SK-N-SH treated with all-trans-retinoic acid at 6 μM for 48 hours (cell line): ENCODE results near the gene XPNPEP2.

Experiments
- ATAC-seq: fragments of 200-7000 bp; cut with Tn5 transposase; 3 replicates; pipeline ENCODE4 v1.9.1; 2020; ENCODE audit warnings: mild to moderate bottlenecking, moderate library complexity
- BACH2 ChIP-seq: fragments of 250-450 bp; sonication (Bioruptor Pico); IDR thresholded peaks from 2 replicates; pipeline ENCODE4 v1.9.0; 2021; ENCODE audit warnings: mild to moderate bottlenecking, borderline replicate concordance
- CREB5 ChIP-seq: fragments of 250-450 bp; sonication (Bioruptor Pico); IDR thresholded peaks from 2 replicates; pipeline ENCODE4 v1.5.1; 2020; ENCODE audit warnings: low read depth, mild to moderate bottlenecking, moderate library complexity
- CSDC2 ChIP-seq: fragments of 250-450 bp; sonication (Bioruptor Pico); IDR thresholded peaks from 2 replicates; pipeline ENCODE4 v1.5.0; 2020; ENCODE audit warnings: mild to moderate bottlenecking, moderate library complexity
- CSRNP3 ChIP-seq: fragments of 250-450 bp; sonication (Bioruptor Pico); IDR thresholded peaks from 2 replicates; pipeline ENCODE4 v1.5.1; 2021; ENCODE audit warnings: mild to moderate bottlenecking, moderate library complexity
- ESRRG ChIP-seq: fragments of 250-450 bp; sonication (Bioruptor Pico); IDR thresholded peaks from 2 replicates; pipeline ENCODE4 v1.6.1; 2021; ENCODE audit warnings: mild to moderate bottlenecking
- GLIS3 ChIP-seq: fragments of 250-450 bp; sonication (Bioruptor Pico); IDR thresholded peaks from 2 replicates; pipeline ENCODE4 v1.5.0; 2020; ENCODE audit warnings: mild to moderate bottlenecking, moderate library complexity
- ISL1 ChIP-seq: fragments of 250-450 bp; sonication (Bioruptor Pico); IDR thresholded peaks from 2 replicates; pipeline ENCODE4 v2.1.2; 2022; ENCODE audit warnings: mild to moderate bottlenecking, moderate library complexity
- OSR1 ChIP-seq: fragments of 250-450 bp; sonication (Bioruptor Pico); IDR thresholded peaks from 2 replicates; pipeline ENCODE4 v1.8.0; 2022; ENCODE audit warnings: moderate library complexity, mild to moderate bottlenecking, inconsistent platforms
- POU6F1 ChIP-seq: fragments of 250-450 bp; sonication (Bioruptor Pico); IDR thresholded peaks from 2 replicates; pipeline ENCODE4 v1.8.0; 2021; ENCODE audit warnings: low read depth, mild to moderate bottlenecking, moderate library complexity, borderline replicate concordance
- PPARA ChIP-seq: fragments of 250-450 bp; sonication (Bioruptor Pico); IDR thresholded peaks from 2 replicates; pipeline ENCODE4 v1.5.0; 2020; ENCODE audit warnings: mild to moderate bottlenecking, borderline replicate concordance
- RARB ChIP-seq: fragments of 250-450 bp; sonication (Bioruptor Pico); IDR thresholded peaks from 2 replicates; pipeline ENCODE4 v1.8.0; 2021; ENCODE audit warnings: mild to moderate bottlenecking, moderate library complexity
- SNAI2 ChIP-seq: fragments of 250-450 bp; sonication (Bioruptor Pico); IDR thresholded peaks from 2 replicates; pipeline ENCODE4 v1.5.0; 2020; ENCODE audit warnings: mild to moderate bottlenecking, moderate library complexity
- TCF4 ChIP-seq: fragments of 250-450 bp; sonication (Bioruptor Pico); IDR thresholded peaks from 2 replicates; pipeline ENCODE4 v1.8.0; 2021; ENCODE audit warnings: mild to moderate bottlenecking, moderate library complexity, borderline replicate concordance
- TOX ChIP-seq: fragments of 250-450 bp; sonication (Bioruptor Pico); IDR thresholded peaks from 2 replicates; pipeline ENCODE4 v1.8.0; 2021; ENCODE audit warnings: mild to moderate bottlenecking, moderate library complexity, borderline replicate concordance
- TSHZ2 ChIP-seq: fragments of 250-450 bp; sonication (Bioruptor Pico); IDR thresholded peaks from 2 replicates; pipeline ENCODE4 v1.5.0; 2020; ENCODE audit warnings: mild to moderate bottlenecking, moderate library complexity
- ZC3H10 ChIP-seq: fragments of 250-450 bp; sonication (Bioruptor Pico); IDR thresholded peaks from 2 replicates; pipeline ENCODE4 v1.5.1; 2021; ENCODE audit warnings: mild to moderate bottlenecking, moderate library complexity
- ZFP3 ChIP-seq: fragments of 250-450 bp; sonication (Bioruptor Pico); IDR thresholded peaks from 2 replicates; pipeline ENCODE4 v1.5.0; 2020; ENCODE audit warnings: mild to moderate bottlenecking, moderate library complexity
- ZFP30 ChIP-seq: fragments of 450-650 bp; formaldehyde crosslinking; IDR thresholded peaks from 2 replicates; pipeline ENCODE4 v1.5.0; 2022; ENCODE audit warnings: mild to moderate bottlenecking, moderate library complexity
- ZNF565 ChIP-seq: fragments of 450-650 bp; formaldehyde crosslinking; conservative IDR thresholded peaks from 2 replicates; pipeline ENCODE4 v1.5.0; 2020; ENCODE audit warnings: low read depth, mild to moderate bottlenecking, moderate library complexity
- ZNF70 ChIP-seq: fragments of 450-650 bp; formaldehyde crosslinking; IDR thresholded peaks from 2 replicates; pipeline ENCODE4 v1.5.0; 2020; ENCODE audit warnings: mild to moderate bottlenecking, moderate library complexity
- ZNF8 ChIP-seq: fragments of 450-650 bp; formaldehyde crosslinking; IDR thresholded peaks from 2 replicates; pipeline ENCODE4 v1.5.0; 2020; ENCODE audit warnings: mild to moderate bottlenecking, moderate library complexity
- TF ChIP-seq, protein P1 (sequence below): fragments of 250-450 bp; sonication (Bioruptor Pico); IDR thresholded peaks from 2 replicates; pipeline ENCODE4 v1.8.0; 2020; ENCODE audit warnings: mild to moderate bottlenecking, moderate library complexity, borderline replicate concordance

The XPNPEP2 gene

DNA sequence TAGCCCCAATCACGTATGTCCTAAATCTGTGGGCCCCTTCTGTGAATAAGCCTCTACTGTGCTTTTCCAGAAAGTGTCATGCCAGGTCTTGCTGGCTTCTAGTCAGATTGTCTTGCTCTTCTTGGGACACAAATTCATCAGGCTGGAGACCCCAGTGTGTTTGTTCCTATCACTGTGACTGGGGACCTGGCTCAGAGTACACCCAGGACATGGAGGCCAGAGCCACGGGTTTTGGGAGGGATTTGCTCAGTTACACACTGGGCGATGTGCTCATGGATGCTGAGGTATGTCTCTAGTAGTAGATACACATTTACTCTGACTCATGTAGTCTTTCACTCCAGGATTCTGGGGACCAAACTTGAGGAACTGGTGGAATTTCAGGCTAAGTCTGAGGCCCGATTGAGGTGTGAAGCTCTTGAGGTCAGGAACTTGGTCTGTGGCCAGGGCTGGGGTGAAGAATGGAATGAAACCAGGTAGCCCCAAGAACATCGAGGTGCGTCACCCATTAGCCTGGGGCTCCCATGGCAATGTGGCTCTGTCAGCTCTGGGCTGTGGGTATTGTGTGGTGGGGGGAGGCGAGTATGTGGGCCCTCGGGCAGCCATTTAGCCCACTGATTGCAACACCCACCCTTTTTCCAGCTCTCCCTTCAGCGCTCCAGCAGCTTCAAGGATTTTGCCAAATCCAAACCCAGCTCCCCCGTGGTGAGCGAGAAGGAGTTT lies 48.7 kb downstream of the XPNPEP2 start:
- TF ChIP-seq ZFP3 (no peak), TOX (CRISPR knock-in tag) (no peak), PPARA (CRISPR knock-in tag) (no peak), ISL1 (CRISPR knock-in tag) (no peak), ZFP30 (CRISPR knock-in tag) (no peak), ZC3H10 (CRISPR knock-in tag) (no peak), BACH2 (CRISPR knock-in tag) (no peak), ZNF70 (CRISPR knock-in tag) (no peak), CSRNP3 (CRISPR knock-in tag) (no peak), ESRRG (CRISPR knock-in tag) (no peak), GLIS3 (CRISPR knock-in tag) (no peak), SNAI2 (CRISPR knock-in tag) (no peak), OSR1 (no peak), ZNF8 (CRISPR knock-in tag) (no peak), ZNF565 (CRISPR knock-in tag) (no peak), CREB5 (CRISPR knock-in tag) (no peak), RARB (CRISPR knock-in tag) (no peak), CSDC2 (CRISPR knock-in tag) (no peak), POU6F1 (CRISPR knock-in tag) (no peak)
- no peak for ATAC-seq

- TF ChIP-seq ZNF8 (CRISPR knock-in tag) (no peak), POU6F1 (CRISPR knock-in tag) (no peak), ZC3H10 (CRISPR knock-in tag) (no peak), PPARA (CRISPR knock-in tag) (no peak), ISL1 (CRISPR knock-in tag) (no peak), TOX (CRISPR knock-in tag) (no peak)
- TF ChIP-seq, protein P1, sequence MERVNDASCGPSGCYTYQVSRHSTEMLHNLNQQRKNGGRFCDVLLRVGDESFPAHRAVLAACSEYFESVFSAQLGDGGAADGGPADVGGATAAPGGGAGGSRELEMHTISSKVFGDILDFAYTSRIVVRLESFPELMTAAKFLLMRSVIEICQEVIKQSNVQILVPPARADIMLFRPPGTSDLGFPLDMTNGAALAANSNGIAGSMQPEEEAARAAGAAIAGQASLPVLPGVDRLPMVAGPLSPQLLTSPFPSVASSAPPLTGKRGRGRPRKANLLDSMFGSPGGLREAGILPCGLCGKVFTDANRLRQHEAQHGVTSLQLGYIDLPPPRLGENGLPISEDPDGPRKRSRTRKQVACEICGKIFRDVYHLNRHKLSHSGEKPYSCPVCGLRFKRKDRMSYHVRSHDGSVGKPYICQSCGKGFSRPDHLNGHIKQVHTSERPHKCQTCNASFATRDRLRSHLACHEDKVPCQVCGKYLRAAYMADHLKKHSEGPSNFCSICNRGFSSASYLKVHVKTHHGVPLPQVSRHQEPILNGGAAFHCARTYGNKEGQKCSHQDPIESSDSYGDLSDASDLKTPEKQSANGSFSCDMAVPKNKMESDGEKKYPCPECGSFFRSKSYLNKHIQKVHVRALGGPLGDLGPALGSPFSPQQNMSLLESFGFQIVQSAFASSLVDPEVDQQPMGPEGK (CRISPR knock-in tag): no peak
- ATAC-seq: no peak
These were observed 49.7 kb downstream of the XPNPEP2 start for GRCh38 chrX:129788527-129788926.

DNA sequence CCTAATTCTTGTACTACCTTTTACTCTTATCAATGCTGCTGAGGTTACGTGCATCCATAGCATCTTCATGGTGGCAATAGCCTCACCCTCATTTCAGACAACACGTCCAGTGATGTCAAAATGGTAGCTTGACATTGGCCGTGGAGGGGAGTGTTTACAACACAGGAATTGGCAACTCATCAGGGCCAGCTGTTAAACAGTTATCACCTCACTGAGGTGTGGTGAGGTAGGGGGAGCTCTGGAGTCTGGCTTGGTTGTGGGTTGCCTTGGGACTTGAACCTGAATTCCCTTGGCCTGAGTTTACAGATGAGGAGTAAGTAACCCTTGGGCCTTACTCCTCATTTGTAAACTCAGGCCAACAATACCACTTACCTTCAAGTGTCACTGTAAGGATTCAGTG lies 51.4 kb downstream of the XPNPEP2 start:
- no peak for ATAC-seq
- no peak for TF ChIP-seq ZNF565 (CRISPR knock-in tag)
- no peak for TF ChIP-seq SNAI2 (CRISPR knock-in tag)
- TF ChIP-seq TCF4 (CRISPR knock-in tag): no peak
- no peak for TF ChIP-seq OSR1
- TF ChIP-seq ZFP30 (CRISPR knock-in tag): no peak
- no peak for TF ChIP-seq TSHZ2 (CRISPR knock-in tag)
- no peak for TF ChIP-seq ZNF70 (CRISPR knock-in tag)
- no peak for TF ChIP-seq RARB (CRISPR knock-in tag)
- TF ChIP-seq CSDC2 (CRISPR knock-in tag): no peak
